GM13976 (cell line): ENCODE results near the gene INPP5B.

Source experiments
- DNase-seq: peaks from one replicate; pipeline ENCODE4 v3.0.0; 2012; ENCODE audit warnings: low spot score
- in situ Hi-C: fragments of 300-500 bp; cut with MboI; formaldehyde crosslinking; loops from one replicate; pipeline ENCODE4 v1.12.0; 2022; ENCODE audit warnings: low sequenced_read_pairs, mixed read lengths, inconsistent platforms; ENCODE audit not compliant: unreplicated experiment
- TF ChIP-seq, protein P1 (sequence below): IDR thresholded peaks from 2 replicates; pipeline ENCODE4 v1.5.1; 2012; ENCODE audit warnings: borderline replicate concordance, mild to moderate bottlenecking; ENCODE audit not compliant: insufficient read depth; ENCODE audit errors: extremely low read depth, missing control alignments, control extremely low read depth

INPP5B gene

DNA sequence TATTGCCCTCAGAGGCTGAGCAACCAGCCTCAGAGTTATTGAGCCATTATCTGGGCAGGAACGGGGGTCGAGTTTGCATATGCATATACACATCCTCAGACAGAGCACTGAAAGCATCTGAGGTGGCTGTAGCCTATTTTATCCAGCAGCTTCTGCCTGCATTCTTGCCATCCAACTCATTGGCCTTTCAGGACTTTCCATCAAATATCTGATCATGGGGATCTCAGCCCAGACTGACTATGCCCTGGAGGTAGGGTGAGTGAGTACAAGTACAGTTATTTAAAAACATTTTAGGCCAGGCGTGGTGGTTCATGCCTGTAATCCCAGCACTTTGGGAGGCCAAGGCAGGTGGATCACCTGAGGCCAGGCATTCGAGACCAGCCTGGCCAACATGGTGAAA, 85.7 kb downstream of the INPP5B start:
- no peak for DNase-seq
- in situ Hi-C loops: no loop called here

DNA sequence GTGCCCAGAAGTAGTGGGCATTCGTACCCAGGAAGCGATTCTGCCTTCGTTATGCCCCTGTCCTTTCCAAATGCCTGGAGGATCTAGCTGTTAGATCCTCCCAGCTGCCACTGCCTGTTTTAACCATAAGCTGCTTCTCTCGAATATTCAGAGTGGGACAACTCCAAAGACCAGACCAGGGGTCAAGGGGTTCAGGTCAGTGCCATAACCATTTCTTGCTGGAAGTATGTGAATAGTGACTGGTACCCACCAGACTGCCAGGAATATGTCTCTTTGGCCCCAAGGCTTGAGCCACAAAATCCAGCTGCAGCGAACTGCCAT, 86.5 kb downstream of the INPP5B start:
- TF ChIP-seq, protein P1, sequence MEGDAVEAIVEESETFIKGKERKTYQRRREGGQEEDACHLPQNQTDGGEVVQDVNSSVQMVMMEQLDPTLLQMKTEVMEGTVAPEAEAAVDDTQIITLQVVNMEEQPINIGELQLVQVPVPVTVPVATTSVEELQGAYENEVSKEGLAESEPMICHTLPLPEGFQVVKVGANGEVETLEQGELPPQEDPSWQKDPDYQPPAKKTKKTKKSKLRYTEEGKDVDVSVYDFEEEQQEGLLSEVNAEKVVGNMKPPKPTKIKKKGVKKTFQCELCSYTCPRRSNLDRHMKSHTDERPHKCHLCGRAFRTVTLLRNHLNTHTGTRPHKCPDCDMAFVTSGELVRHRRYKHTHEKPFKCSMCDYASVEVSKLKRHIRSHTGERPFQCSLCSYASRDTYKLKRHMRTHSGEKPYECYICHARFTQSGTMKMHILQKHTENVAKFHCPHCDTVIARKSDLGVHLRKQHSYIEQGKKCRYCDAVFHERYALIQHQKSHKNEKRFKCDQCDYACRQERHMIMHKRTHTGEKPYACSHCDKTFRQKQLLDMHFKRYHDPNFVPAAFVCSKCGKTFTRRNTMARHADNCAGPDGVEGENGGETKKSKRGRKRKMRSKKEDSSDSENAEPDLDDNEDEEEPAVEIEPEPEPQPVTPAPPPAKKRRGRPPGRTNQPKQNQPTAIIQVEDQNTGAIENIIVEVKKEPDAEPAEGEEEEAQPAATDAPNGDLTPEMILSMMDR: no peak
- no peak for DNase-seq
- in situ Hi-C loops: no loop called here

More for the DNA sequence above, 85.7 kb downstream of the INPP5B start:
- TF ChIP-seq, protein P1: no peak

DNA sequence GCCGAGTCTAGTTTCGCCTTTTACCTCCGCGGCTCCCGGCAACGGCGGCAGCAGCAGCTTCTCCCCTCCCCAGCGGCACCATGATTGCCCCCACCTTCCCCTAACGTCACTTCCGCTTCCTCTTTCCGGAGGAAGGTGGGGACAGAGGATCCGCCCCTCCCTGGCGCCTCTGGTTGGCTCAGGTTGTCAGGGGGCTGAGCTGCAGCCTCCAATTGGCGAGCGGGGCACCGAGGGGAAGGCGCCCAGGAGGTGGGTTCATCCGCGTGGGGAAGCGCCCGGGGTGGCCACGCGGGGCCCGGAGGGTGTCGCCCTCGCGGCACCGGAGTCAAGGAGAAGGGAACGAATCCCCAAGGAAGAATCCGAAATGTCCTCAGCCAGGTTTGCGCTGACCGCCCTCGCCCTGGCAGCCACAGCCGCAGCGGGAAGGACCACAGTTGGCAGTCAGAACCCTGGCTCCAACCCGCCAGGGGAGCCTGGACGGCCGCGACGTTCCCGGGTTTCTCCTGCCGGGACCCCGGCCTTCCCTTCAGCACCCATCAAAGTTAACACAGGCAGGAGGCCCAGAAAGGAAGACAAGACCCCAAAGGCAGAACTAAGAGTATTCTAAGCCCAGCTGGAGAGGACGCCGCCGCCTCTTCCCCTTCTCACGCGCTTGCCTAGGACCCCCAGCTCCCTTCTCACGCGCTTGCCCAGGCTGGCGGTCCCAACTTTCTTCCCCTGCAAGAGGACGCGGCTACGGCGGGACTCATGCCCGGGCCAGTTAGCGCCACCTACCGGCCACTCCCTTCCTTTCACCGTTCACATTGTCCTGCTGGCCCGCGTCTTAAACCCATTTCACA, 87.1 kb downstream of the INPP5B start, which contains the start of gene MTF1:
Gene MTF1, minus strand, starts transcription at position 86 of the 839 bp plus-strand sequence. CDS start 1,934 bp downstream, outside the sequence.
- peak; percentile 99 for DNase-seq
- in situ Hi-C loops: no loop called here
- TF ChIP-seq, protein P1: peak; percentile 84

DNA sequence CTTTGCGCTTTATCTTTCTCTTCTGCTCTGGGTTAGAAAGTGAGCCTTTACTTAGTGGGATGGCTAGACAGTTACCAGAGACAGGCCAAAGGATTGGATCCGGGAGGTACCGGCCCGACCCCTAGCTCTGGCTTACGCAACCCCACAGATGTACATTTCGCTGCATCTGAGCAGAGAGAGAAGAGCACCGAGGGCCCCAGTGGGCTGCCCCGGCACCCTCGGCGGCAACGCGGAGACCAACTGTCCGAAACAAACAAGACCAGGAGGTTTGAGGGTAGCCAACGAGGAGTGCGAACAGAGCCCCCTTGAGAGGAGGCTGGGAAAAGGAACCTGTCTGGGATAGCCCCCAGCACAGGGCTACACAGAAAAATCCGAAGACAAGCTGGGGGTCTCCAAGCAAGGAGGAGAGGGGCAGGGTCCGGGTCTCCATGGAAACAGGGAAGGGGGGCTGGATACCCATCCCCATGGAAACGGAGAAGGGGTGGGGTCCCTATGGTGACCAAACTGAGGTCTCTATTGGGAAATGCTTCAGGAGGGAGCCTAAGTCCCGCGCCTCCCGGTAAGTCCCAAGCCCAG, 87.8 kb downstream of the INPP5B start:
- no peak for DNase-seq
- in situ Hi-C loops: no loop called here
- TF ChIP-seq, protein P1: no peak

DNA sequence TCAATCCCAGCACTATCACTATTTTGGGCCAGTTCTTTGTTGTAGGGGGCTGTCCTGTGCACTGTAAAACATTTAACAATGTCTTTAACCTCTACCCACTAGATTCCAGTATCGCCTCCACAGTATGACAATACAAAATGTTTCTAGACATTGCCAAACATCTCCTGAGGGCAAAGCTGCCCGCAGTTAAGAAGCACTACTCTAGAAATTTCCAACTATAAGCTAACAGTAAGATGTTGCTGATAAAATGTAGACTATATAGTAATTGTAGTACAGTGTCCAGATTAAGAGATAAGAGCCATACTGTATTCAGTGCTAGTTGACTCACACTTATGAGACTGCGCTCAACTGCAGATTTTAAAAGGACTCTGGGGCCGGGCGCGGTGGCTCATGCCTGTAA, 92.4 kb downstream of the INPP5B start:
- no peak for DNase-seq
- in situ Hi-C loops: no loop called here
- TF ChIP-seq, protein P1: no peak

DNA sequence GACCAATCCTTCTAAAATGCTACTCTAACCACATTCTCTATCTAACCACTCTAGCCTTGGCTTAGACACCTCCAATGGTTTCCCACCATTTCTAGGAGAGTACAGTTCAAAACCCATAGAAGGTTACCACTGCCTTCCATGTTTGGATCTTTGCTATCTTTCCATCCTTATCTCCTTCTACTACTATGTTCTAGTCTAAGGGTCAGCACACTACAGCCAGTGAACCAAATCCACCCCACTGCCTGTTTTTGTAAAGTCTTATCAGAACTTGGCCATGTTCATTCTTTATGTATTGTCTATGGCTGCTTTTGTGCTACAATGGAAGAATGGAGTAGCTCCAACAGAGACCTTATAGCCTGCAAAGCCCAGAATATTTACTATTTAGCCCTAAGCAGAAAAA, 93.7 kb downstream of the INPP5B start:
- no peak for DNase-seq
- TF ChIP-seq, protein P1: no peak
- in situ Hi-C loops: no loop called here
